ENCODE data around the gene STKLD1. TPM values are rescaled to one million over a fixed set of nuclear protein-coding genes. Genes with fewer than 3 reads are reported as not detected.
"Not testable (repeated sequence)": the region's sequence is repeated elsewhere in the genome, so short reads cannot be mapped to it uniquely, and the experiment has no call there.

Gene STKLD1
- total RNA-seq, 1 donor from 2014 or later = 1.2 TPM

- no peak for DNase-seq
Observed at GRCh38 chr9:133362359-133363044, 13.7 kb upstream of the STKLD1 start.

GRCh38 chr9:133366435-133366834 lies 9.7 kb upstream of the STKLD1 start:
- no peak for DNase-seq

GRCh38 chr9:133367221-133367620 lies 8.9 kb upstream of the STKLD1 start:
- no peak for DNase-seq

DNA sequence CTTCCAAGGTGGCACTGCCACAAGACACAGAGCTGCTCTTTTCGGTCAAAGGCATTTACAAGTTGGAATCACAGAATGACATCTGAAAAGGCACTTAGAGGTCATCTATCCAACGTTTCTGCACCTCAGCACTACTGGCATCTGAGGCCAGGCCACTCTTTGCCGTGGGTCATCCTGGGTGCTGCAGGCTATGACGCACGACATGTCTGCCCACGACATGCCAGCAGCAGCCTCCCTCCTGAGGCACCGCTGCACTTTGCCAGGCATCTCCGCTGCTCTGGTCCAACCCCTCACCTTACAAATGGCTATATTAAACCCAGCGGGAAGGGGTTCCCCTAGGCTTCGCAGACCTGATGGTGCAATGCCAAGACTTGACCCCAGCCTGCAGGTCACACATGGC lies 8.4 kb upstream of the STKLD1 start:
- DNase-seq = no peak

DNA sequence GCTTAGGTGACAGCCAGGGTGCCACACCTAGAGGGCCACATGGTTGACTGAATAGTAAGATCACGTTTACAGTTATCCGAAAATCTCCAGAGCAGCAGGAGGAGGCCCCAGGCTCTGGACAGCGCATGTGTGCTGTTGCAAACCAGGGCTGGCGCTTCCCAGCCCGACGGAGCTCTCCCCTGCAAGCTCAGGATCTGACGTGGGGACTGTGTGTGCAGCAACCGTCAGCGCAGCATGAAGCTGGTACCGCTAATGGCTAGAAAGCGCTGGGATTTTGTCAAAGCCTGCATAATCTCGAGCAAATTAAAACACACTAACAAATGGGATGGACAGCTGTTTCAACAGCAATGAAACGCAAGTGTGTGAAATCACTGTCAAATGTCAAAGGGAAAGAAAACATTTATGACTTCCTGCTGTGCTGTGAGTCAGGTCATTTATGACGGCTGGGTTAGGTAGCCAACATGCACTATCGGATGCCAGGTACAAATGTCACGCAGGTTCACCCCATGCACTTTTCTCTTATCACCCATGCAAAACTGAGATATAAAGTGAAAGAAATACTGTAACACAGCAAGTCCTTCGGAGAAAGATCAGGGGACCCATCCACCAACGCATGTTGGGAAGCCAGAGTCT lies 7.8 kb upstream of the STKLD1 start:
- peak; percentile 52 for DNase-seq

GRCh38 chr9:133369422-133369821 lies 6.7 kb upstream of the STKLD1 start:
- DNase-seq = no peak

DNA sequence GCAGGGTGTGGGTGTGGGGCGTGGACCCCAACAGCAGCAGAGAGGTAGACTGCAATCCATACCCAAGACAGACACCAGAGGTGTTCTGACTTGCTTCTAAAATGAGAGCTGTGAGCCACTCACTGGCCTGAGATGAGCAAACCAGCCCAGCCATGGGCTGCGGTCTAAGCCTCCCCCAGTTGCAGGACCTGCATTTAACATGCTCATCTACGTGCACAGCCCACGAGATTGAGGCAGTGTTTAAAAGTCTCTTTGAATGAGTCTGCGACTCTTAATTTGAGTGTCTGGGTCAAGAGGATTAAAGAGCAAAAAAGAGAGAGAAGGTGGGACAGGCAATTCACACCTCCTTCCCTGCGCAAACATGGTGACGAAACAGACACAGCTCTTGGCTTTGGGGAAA lies 6.2 kb upstream of the STKLD1 start:
- no peak for DNase-seq

GRCh38 chr9:133370685-133371084 lies 5.5 kb upstream of the STKLD1 start:
- no peak for DNase-seq

DNA sequence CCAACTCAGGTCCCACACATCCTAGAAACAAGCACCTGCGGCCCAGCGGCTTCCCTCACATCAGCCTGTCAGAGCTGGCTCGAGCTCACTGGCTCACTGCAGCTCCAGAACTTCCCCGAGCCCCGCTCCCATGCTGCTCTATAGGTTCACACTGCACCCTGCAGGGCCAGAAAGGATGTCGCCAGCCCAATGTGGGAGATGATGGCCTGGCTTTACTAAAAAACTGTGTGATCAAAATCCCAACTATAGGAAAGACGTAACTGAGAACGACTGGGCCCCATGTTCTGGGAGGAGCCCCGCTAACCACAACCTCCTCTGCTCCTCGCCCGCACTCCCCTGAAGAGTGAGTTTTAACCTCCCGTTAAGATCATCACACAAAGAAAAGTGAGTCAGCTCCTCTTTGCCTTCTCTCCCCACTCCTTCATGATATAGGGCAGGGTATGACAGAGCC lies 4.9 kb upstream of the STKLD1 start:
- no peak for DNase-seq

- DNase-seq = no peak
Observed at GRCh38 chr9:133372144-133372543, 4.0 kb upstream of the STKLD1 start.

GRCh38 chr9:133374612-133375115 lies 1.5 kb upstream of the STKLD1 start:
- DNase-seq = peak; percentile 44

DNA sequence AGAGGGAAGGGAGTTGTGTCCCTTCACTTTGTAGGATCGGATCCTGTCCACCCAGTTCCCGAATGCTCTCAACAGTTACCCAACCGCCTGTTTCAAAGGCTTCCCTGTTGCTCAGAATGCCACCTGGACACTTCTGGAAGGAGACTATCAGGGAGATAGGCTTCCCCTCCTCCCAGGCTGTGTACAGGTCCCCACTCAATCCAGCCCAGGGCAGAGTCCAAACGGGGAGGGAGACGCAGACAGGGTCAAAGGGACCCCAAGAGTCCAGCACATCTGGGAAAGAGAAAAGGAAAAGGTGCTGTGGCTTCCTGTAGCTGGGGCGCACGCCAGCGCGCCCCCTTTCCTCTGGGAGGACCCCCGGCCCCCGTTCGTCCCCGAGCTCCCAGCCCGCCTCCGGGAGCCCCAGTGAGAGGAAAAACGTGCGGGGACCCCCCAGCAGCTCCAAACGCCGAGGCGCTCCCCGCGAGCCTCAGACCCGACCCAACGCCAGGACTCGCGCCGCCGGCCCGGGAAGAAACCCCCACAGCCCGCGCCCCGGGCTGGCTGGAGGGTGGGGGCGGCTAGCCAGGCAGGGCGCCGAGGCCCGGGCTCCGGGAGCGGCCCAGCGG lies 946 bp upstream of the STKLD1 start:
- peak; percentile 55 for DNase-seq

- DNase-seq = not testable (repeated sequence)
Observed at GRCh38 chr9:133377280-133377679, 1.1 kb downstream of the STKLD1 start.

DNA sequence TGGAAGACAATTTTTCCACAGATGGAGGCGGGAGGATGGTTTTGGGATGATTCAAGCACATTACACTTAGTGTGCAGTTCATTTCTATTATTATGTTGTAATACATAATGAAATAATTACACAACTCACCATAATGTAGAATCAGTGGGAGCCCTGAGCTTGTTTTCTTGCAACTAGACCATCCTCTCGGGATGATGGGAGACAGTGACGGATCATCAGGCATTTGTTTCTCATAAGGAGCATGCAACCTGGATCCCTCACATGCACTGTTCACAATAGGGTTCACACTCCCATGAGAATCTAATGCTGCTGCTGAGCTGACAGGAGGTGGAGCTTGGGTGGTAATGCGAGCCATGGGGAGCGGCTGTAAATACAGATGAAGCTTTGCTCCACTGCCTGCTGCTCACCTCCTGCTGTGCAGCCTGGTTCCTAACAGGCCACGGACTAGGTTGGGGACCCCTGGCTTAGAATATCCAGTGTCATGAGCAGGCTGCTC lies 1.6 kb downstream of the STKLD1 start:
- no peak for DNase-seq

GRCh38 chr9:133378408-133378962 lies 2.3 kb downstream of the STKLD1 start:
- peak; percentile 13 for DNase-seq

GRCh38 chr9:133379153-133380086 lies 3.3 kb downstream of the STKLD1 start:
- peak; percentile 19 for DNase-seq

DNA sequence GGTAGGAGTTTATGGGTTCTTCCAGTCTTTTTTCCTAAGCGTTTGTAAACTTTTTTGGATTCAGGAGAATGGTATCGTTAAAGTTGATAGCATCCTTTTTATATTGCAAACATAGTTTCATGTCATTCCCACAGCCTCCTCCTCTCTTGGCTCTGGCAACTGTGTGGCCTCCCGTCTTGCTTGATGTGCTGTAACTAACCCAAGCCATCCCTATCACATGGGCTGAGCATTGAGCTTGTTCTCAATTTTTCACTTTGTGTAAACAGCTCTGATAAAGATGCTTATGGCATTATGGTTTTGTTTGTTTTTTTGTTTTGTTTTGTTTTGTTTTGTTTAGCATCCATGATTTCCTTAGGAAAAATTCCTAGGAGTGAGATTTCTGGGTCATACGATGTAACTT lies 4.6 kb downstream of the STKLD1 start:
- DNase-seq = no peak

DNA sequence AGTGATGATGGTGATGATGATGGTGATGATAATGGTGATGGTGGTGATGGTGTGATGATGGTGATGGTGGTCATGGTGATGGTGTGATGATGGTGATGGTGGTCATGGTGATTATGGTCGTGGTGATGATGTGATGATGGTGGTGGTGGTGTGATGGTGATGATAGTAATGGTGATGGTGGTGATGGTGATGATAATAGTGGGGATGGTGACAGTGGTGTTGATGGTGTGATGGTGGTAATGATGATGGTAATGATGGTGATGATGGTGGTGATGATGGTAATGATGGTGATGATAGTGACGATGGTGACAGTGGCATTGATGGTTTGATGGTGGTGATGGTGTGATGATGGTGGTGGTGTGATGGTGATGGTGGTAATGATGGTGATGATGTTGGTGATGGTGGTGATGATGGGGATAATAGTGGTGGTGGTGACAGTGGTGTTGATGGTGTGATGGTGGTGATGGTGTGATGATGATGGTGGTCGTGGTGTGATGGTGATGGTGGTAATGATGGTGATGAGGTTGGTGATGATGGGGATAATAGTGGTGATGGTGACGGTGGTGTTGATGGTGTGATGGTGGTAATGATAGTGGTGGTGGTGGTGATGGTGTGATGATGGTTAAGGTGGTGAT lies 6.5 kb downstream of the STKLD1 start:
- DNase-seq = no peak

DNA sequence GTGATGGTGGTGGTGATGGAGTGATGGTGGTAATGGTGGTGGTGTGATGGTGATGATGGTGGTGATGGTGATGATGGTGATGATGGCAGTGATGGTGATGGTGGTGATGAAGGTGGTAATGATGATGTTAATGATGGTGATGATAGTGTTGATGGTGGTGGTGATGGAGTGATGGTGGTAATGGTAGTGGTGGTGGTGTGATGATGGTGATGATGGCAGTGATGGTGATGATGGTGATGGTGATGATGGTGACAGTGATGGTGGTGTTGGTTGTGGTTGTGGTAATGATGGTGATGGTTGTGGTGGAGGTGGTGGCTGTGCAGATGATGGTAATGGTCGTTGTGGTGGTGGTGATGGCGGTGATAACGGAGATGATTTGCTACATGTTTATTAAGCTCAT lies 7.3 kb downstream of the STKLD1 start:
- no peak for DNase-seq

GRCh38 chr9:133384736-133385321 lies 8.7 kb downstream of the STKLD1 start:
- DNase-seq = no peak

DNA sequence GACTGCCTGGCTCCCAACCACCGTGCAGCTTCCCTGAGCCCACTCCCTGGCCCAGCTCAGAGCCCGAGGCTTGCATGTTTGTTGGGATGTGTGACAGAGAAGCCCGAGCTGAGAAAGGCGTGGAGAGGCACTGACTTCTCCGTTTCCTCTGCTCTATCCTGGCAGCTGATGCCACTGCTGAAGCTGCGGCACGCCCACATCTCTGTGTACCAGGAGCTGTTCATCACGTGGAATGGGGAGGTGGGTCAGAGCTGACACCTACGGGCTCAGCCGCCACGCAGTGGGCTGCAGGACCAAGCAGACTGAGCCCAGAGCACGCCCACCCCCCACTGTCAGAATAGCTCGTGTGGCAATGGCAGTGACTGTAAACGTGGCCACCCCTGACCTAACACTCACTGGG lies 9.3 kb downstream of the STKLD1 start:
- no peak for DNase-seq

Data from dermis blood vessel endothelial cell (primary cell).